Spleen (tissue), 11 donors: ENCODE results near the gene ITIH1. TPM values are rescaled to one million over a fixed set of nuclear protein-coding genes. Genes with fewer than 3 reads are reported as not detected.

Experiments used
- DNase-seq: peaks from one replicate; pipeline ENCODE4 v3.0.0-alpha.2; 2020
- H3K27ac ChIP-seq, 8 donors: fragments of 200-600 bp; sonication (generic) in 7 of 8; 1 replicate in 4 of 8; 2 replicates in 4 of 8; pipeline versions ENCODE4 v1.5.0 to v1.8.0; 2016 to 2021; ENCODE audit warnings: inconsistent platforms in 4 of 8, mild to moderate bottlenecking in 4 of 8, moderate library complexity in 1 of 8
- H3K27me3 ChIP-seq, 7 donors: fragments of 200-600 bp; sonication (generic) in 6 of 7; replicated peaks in 1 of 7; 1 replicate in 4 of 7; 2 replicates in 3 of 7; pipeline versions ENCODE4 v1.5.0 to v1.8.0; 2016 to 2021; ENCODE audit warnings: inconsistent platforms in 3 of 7, mild to moderate bottlenecking in 1 of 7
- H3K36me3 ChIP-seq, 6 donors: fragments of 200-600 bp; sonication (generic) in 5 of 6; 1 replicate in 4 of 6; 2 replicates in 2 of 6; pipeline versions ENCODE4 v1.5.0 to v1.8.0; 2016 to 2021; ENCODE audit warnings: inconsistent platforms in 2 of 6
- H3K4me1 ChIP-seq, 6 donors: fragments of 200-600 bp; sonication (generic) in 5 of 6; 1 replicate in 3 of 6; 2 replicates in 3 of 6; pipeline versions ENCODE4 v1.5.0 to v1.8.0; 2016 to 2021; ENCODE audit warnings: inconsistent platforms in 3 of 6
- H3K4me3 ChIP-seq, 8 donors: fragments of 200-600 bp; sonication (generic) in 7 of 8; 1 replicate in 4 of 8; 2 replicates in 4 of 8; pipeline versions ENCODE4 v1.5.0 to v1.8.0; 2016 to 2021; ENCODE audit warnings: inconsistent platforms in 4 of 8, mild to moderate bottlenecking in 4 of 8, moderate library complexity in 2 of 8
- H3K9me3 ChIP-seq, 8 donors: fragments of 200-600 bp; sonication (generic) in 7 of 8; 1 replicate in 4 of 8; 2 replicates in 4 of 8; pipeline versions ENCODE4 v1.5.0 to v1.8.0; 2016 to 2021; ENCODE audit warnings: inconsistent platforms in 4 of 8
- POLR2A ChIP-seq, 3 donors: fragments of 450-650 bp; IDR thresholded peaks; one replicate each; pipeline ENCODE4 v1.5.1; 2017; ENCODE audit warnings: antibody characterized with exemption in 3 of 3, mild to moderate bottlenecking in 1 of 3
- POLR2AphosphoS5 ChIP-seq, 3 donors: sonication (generic); formaldehyde crosslinking; IDR thresholded peaks; one replicate each; pipeline ENCODE4 v1.5.1; 2017; ENCODE audit warnings: antibody characterized with exemption in 3 of 3
- WGBS, 5 donors: extraction: QIAGEN DNeasy Blood & Tissue Kit in 3 of 5; methylation state at CpG; one replicate each; pipeline versions ENCODE4 v1.1.5 to v1.1.7; 2013 to 2018; 5-methylcytosine and 5-hydroxymethylcytosine counted together
- intact Hi-C: fragments of 100-400 bp; cut with DNase I; formaldehyde crosslinking; loops from one replicate; pipeline ENCODE4 v1.15.0; 2023; ENCODE audit warnings: low total_unique reads
- polyA plus RNA-seq, 3 donors: library from polyadenylated mRNA; stranded (reverse); fragments of 200-250 nt; gene quantifications; one replicate each; pipeline ENCODE4 v1.2.1, GENCODE V29; 2013
- small RNA-seq, 4 donors: library from RNA; depleted of rRNA; stranded (forward); fragments of <200 nt; gene quantifications; one replicate each; pipeline ENCODE3, GENCODE V24; 2016
- total RNA-seq, 7 donors: library from RNA; depleted of rRNA in 3 of 7; stranded (reverse); fragments of >200 nt in 3 of 7; fragmentation: NEBNext Ultra II Directional in 4 of 7; extraction: Animal tissue kit (Norgen Biotek cat#: 25700) in 4 of 7; gene quantifications; one replicate each; pipeline versions ENCODE4 v1.1.0 to v1.2.1, GENCODE V29; 2016 to 2021
- TF ChIP-seq, protein P1 (sequence below), 11 experiments: fragments of 200-600 bp in 7 of 11; fragments of 450-650 bp in 4 of 11; sonication (generic) in 4 of 11; IDR thresholded peaks in 8 of 11; conservative IDR thresholded peaks in 3 of 11; 1 replicate in 7 of 11; 2 replicates in 4 of 11; pipeline versions ENCODE4 v1.4.0 to v1.8.0; 2016 to 2021; ENCODE audit warnings: antibody characterized with exemption in 11 of 11, inconsistent platforms in 4 of 11, mild to moderate bottlenecking in 1 of 11
- donor health status: healthy with polysubstance abuse.
- donor health status: DM: no; HTN: no; CAD: no; lungs with moderate emphysema.
- donor health status: DM: no; HTN: no; CAD: no.
- donor health status: Bipolar disorder and iron deficiency.
- donor health status: healthy.
- donor health status: DM: no; HTN: no; CAD: no.
- donor health status: DM: yes; HTN: yes; CAD: no.

The ITIH1 gene
- total and polyA plus RNA-seq, 10 donors: 0.65 to 11.4 (median 2.6) TPM

DNA sequence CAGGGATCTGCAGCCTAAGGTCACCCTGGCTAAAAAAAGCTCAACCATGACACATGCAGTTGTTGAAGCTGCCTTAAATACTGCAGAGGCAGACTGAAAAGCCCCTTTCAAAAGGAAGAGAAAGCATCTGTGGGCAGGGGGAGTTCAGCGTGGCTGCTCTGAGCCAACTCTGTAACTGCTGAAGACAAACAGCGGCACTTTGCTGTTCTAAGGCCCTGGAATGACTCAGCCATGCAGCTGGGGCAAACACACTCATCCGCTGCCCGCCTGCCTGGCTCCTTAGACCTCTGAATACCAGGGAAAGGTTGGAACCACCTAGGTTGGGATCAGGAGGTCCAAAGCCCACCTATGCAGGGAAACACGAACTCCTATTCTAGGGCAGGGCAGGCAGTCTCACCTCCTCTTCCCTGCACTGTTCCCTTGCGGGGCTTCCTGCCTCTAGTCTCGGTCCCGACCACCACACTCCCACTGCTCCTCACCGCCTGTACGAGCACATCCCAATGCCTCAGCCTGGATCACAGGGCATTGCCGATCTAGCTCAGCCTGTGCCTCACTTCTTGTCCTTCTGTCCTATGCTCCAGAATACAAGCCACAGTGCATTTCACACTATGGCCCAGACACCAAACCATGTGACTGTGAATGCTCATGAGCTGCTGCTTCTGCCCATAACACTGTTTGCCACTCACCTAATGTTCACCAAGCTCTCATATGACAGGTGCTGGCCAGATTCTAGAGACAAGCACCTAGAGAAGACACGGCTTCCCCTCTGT lies 64.0 kb downstream of the ITIH1 start:
- H3K27ac ChIP-seq: no peak overlapping the region
- DNase-seq: peak; percentile 41
- peaks cover 0 to 65% (median 15%) of the 10 kb centered on the region in 6 donors for H3K4me1 ChIP-seq
- no peak for TF ChIP-seq POLR2A (IDR thresholded peaks at IDR 0.05)
- TF ChIP-seq, protein P1, sequence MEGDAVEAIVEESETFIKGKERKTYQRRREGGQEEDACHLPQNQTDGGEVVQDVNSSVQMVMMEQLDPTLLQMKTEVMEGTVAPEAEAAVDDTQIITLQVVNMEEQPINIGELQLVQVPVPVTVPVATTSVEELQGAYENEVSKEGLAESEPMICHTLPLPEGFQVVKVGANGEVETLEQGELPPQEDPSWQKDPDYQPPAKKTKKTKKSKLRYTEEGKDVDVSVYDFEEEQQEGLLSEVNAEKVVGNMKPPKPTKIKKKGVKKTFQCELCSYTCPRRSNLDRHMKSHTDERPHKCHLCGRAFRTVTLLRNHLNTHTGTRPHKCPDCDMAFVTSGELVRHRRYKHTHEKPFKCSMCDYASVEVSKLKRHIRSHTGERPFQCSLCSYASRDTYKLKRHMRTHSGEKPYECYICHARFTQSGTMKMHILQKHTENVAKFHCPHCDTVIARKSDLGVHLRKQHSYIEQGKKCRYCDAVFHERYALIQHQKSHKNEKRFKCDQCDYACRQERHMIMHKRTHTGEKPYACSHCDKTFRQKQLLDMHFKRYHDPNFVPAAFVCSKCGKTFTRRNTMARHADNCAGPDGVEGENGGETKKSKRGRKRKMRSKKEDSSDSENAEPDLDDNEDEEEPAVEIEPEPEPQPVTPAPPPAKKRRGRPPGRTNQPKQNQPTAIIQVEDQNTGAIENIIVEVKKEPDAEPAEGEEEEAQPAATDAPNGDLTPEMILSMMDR (IDR thresholded peaks at IDR 0.05 in 8 of 11, conservative IDR thresholded peaks at IDR 0.05 in 3 of 11): no peak
- no peak for TF ChIP-seq POLR2AphosphoS5 (IDR thresholded peaks at IDR 0.05)
- H3K4me3 ChIP-seq: no peak overlapping the region
- no peaks in the 10 kb centered on the region for H3K27me3 ChIP-seq
- WGBS, 5 donors: 91 to 95% (median 95%) methylated on average over 12 of the region's 12 CpGs
- intact Hi-C loops: no loop called here
- H3K36me3 ChIP-seq: peaks cover 0 to 86% (median 42%) of the 10 kb centered on the region in 6 donors
- H3K9me3 ChIP-seq: no peaks in the 10 kb centered on the region

Small RNA genes within 50 kb of the gene (small RNA-seq; reads per million reads assigned to genes)
- gene AC006254.2 (0 reads per million in 4 donors), gene MUSTN1 (0 reads per million in 4 donors)

Other genes starting within 250 kb of the ITIH1 start
- 10 to 100 TPM in 6 of 7 donors, 1 to 10 TPM in 1; 9.3 to 26.0 (median 12.0) TPM for gene NT5DC2, start 243.7 kb upstream of the ITIH1 start, total RNA-seq
- gene NT5DC2, start 243.7 kb upstream of the ITIH1 start, polyA plus RNA-seq: 10 to 100 TPM in 1 of 3 donors, 1 to 10 TPM in 2; 7.8 to 11.8 (median 7.9) TPM
- gene UQCC5, start 241.0 kb upstream of the ITIH1 start, total RNA-seq: 10 to 100 TPM in 3 of 7 donors, 1 to 10 TPM in 4; 2.7 to 12.8 (median 7.6) TPM
- 10 to 100 TPM; 24.8 to 41.5 (median 26.1) TPM for gene UQCC5, start 241.0 kb upstream of the ITIH1 start, polyA plus RNA-seq
- gene PBRM1, start 91.7 kb upstream of the ITIH1 start, total RNA-seq: 100 to 1,000 TPM in 3 of 7 donors, 10 to 100 TPM in 4; 60.0 to 125 (median 82.8) TPM
- 10 to 100 TPM in 1 of 3 donors, 1 to 10 TPM in 2; 5.7 to 10.6 (median 6.2) TPM for gene PBRM1, start 91.7 kb upstream of the ITIH1 start, polyA plus RNA-seq
- gene GNL3, start 91.6 kb upstream of the ITIH1 start, total RNA-seq: 10 to 100 TPM; 49.8 to 87.8 (median 67.3) TPM
- 10 to 100 TPM; 61.8 to 70.4 (median 68.0) TPM for gene GNL3, start 91.6 kb upstream of the ITIH1 start, polyA plus RNA-seq
- 10 to 100 TPM; 23.5 to 53.9 (median 42.4) TPM for gene GLT8D1, start 71.8 kb upstream of the ITIH1 start, total RNA-seq
- gene GLT8D1, start 71.8 kb upstream of the ITIH1 start, polyA plus RNA-seq: 10 to 100 TPM; 21.8 to 26.3 (median 25.1) TPM
- gene SPCS1, start 71.5 kb upstream of the ITIH1 start, total RNA-seq: 100 to 1,000 TPM in 3 of 7 donors, 10 to 100 TPM in 4; 56.5 to 154 (median 80.3) TPM
- 100 to 1,000 TPM in 2 of 3 donors, 10 to 100 TPM in 1; 92.4 to 125 (median 122) TPM for gene SPCS1, start 71.5 kb upstream of the ITIH1 start, polyA plus RNA-seq
- gene NEK4, start 6.7 kb upstream of the ITIH1 start, total RNA-seq: 10 to 100 TPM; 17.4 to 28.0 (median 26.3) TPM
- 1 to 10 TPM; 3.2 to 5.5 (median 4.9) TPM for gene NEK4, start 6.7 kb upstream of the ITIH1 start, polyA plus RNA-seq
- gene ITIH3, start 17.2 kb downstream of the ITIH1 start, total RNA-seq: 10 to 100 TPM in 6 of 7 donors, 1 to 10 TPM in 1; 8.0 to 53.7 (median 17.6) TPM
- 10 to 100 TPM; 12.4 to 44.4 (median 15.2) TPM for gene ITIH3, start 17.2 kb downstream of the ITIH1 start, polyA plus RNA-seq
- 10 to 100 TPM in 6 of 7 donors, 1 to 10 TPM in 1; 9.9 to 27.4 (median 20.1) TPM for gene ITIH4, start 53.1 kb downstream of the ITIH1 start, total RNA-seq
- gene ITIH4, start 53.1 kb downstream of the ITIH1 start, polyA plus RNA-seq: 10 to 100 TPM; 10.4 to 54.2 (median 30.3) TPM
- 1 to 10 TPM in 5 of 7 donors, not detected in 2; 2.5 to 6.8 (median 3.4) TPM for gene MUSTN1, start 57.4 kb downstream of the ITIH1 start, total RNA-seq
- 10 to 100 TPM; 10.0 to 17.8 (median 16.1) TPM for gene MUSTN1, start 57.4 kb downstream of the ITIH1 start, polyA plus RNA-seq
- gene STIMATE, start 119.9 kb downstream of the ITIH1 start, total RNA-seq: 10 to 100 TPM; 20.3 to 65.6 (median 40.6) TPM
- gene STIMATE, start 119.9 kb downstream of the ITIH1 start, polyA plus RNA-seq: 10 to 100 TPM in 1 of 3 donors, 1 to 10 TPM in 2; 4.0 to 12.8 (median 5.5) TPM